IMR-90 (cell line): Measurements from ENCODE around the gene CXCL1. TPM values are rescaled to one million over a fixed set of nuclear protein-coding genes. Genes with fewer than 3 reads are reported as not detected.

ENCODE experiments used
- ATAC-seq: fragments of 200-7000 bp; cut with Tn5 transposase; 2 replicates; pipeline ENCODE4 v1.9.1; 2020; ENCODE audit warnings: low read depth, mild to moderate bottlenecking, moderate library complexity
- BruUV-seq: library from RNA; stranded (reverse); fragments of 400-500 nt; replicated peaks from 2 replicates; lab custom pipeline; 2021; lab: Mats Ljungman, UMichigan
- CTCF ChIA-PET: fragments of 300-600 bp; formaldehyde crosslinking; extraction: SDS; loops from one replicate; lab custom pipeline; 2021; ENCODE audit warnings: antibody characterized with exemption; lab: Yijun Ruan, JAX
- POLR2A ChIA-PET: fragments of 300-600 bp; sonication (Branson Sonifier 250); formaldehyde crosslinking; loops from one replicate; lab custom pipeline; 2022; ENCODE audit warnings: antibody characterized with exemption; ENCODE audit not compliant: unreplicated experiment; lab: Charles Lee
- DNase-seq: peaks from one replicate; pipeline ENCODE4 v3.0.0; 2013
- H2AFZ ChIP-seq: replicated peaks from 2 replicates; pipeline ENCODE3; 2013; ENCODE audit warnings: low read length, mild to moderate bottlenecking; ENCODE audit not compliant: poor library complexity
- H2AK5ac ChIP-seq: 2 replicates; pipeline ENCODE4 v1.6.1; 2013; ENCODE audit warnings: low read depth, low read length, inconsistent platforms
- H2AK9ac ChIP-seq: replicated peaks from 2 replicates; pipeline ENCODE3; 2013; ENCODE audit warnings: mild to moderate bottlenecking, low read depth, low read length, moderate library complexity; ENCODE audit not compliant: poor library complexity
- H2BK120ac ChIP-seq: 2 replicates; pipeline ENCODE4 v1.6.1; 2013; ENCODE audit warnings: low read depth, low read length, inconsistent platforms
- H2BK15ac ChIP-seq: 3 replicates; pipeline ENCODE4 v1.6.1; 2013; ENCODE audit warnings: low read depth, low read length, inconsistent platforms
- H2BK20ac ChIP-seq: 2 replicates; pipeline ENCODE4 v1.6.1; 2013; ENCODE audit warnings: low read depth, mild to moderate bottlenecking, inconsistent platforms, low read length, moderate library complexity
- H2BK5ac ChIP-seq: 2 replicates; pipeline ENCODE4 v1.6.1; 2013; ENCODE audit warnings: mild to moderate bottlenecking, low read depth, low read length, inconsistent platforms; ENCODE audit not compliant: poor library complexity, severe bottlenecking
- H3K14ac ChIP-seq: replicated peaks from 2 replicates; pipeline ENCODE4 v1.6.1; 2013; ENCODE audit warnings: low read depth, low read length, inconsistent platforms
- H3K18ac ChIP-seq: 2 replicates; pipeline ENCODE4 v1.6.1; 2013; ENCODE audit warnings: low read depth, low read length, control low read depth
- H3K23ac ChIP-seq: 2 replicates; pipeline ENCODE4 v1.6.1; 2013; ENCODE audit warnings: low read depth, low read length, inconsistent platforms
- H3K27ac ChIP-seq: 2 replicates; pipeline ENCODE4 v1.5.1; 2013; ENCODE audit warnings: mild to moderate bottlenecking, control low read depth, low read length; ENCODE audit not compliant: insufficient read depth
- H3K27me3 ChIP-seq: 2 replicates; pipeline ENCODE4 v1.6.1; 2013; ENCODE audit warnings: low read length; ENCODE audit not compliant: control insufficient read depth, insufficient read depth
- H3K36me3 ChIP-seq: 2 replicates; pipeline ENCODE4 v1.6.1; 2013; ENCODE audit warnings: low read length, mixed read lengths; ENCODE audit not compliant: control insufficient read depth, insufficient read depth
- H3K4ac ChIP-seq: 2 replicates; pipeline ENCODE4 v1.6.1; 2013; ENCODE audit warnings: low read depth, low read length, inconsistent platforms
- H3K4me1 ChIP-seq: 2 replicates; pipeline ENCODE4 v1.6.1; 2013; ENCODE audit warnings: low read length, mixed read lengths; ENCODE audit not compliant: control insufficient read depth, insufficient read depth
- H3K4me2 ChIP-seq: 2 replicates; pipeline ENCODE4 v1.6.1; 2013; ENCODE audit warnings: low read depth, mild to moderate bottlenecking, control low read depth, low read length, moderate library complexity
- H3K4me3 ChIP-seq: 2 replicates; pipeline ENCODE4 v1.5.1; 2013; ENCODE audit warnings: low read depth, mild to moderate bottlenecking, control low read depth, low read length, moderate library complexity; ENCODE audit not compliant: insufficient read depth
- H3K56ac ChIP-seq: 2 replicates; pipeline ENCODE4 v1.6.1; 2013; ENCODE audit warnings: low read length, inconsistent platforms; ENCODE audit not compliant: insufficient read depth; ENCODE audit errors: extremely low read depth
- H3K79me1 ChIP-seq, 2 experiments: 2 replicates each; pipeline ENCODE4 v1.6.1; 2013; ENCODE audit warnings: low read length in 2 of 2, inconsistent platforms in 1 of 2, low read depth in 1 of 2
- H3K9ac ChIP-seq: 2 replicates; pipeline ENCODE4 v1.6.1; 2013; ENCODE audit warnings: low read depth, low read length, control low read depth
- H3K9me1 ChIP-seq: 2 replicates; pipeline ENCODE4 v1.6.1; 2013; ENCODE audit warnings: low read length, inconsistent platforms; ENCODE audit not compliant: insufficient read depth
- H3K9me3 ChIP-seq: 2 replicates; pipeline ENCODE4 v1.6.1; 2013; ENCODE audit warnings: low read length; ENCODE audit not compliant: control insufficient read depth, insufficient read depth
- H4K20me1 ChIP-seq: 2 replicates; pipeline ENCODE4 v1.6.1; 2013; ENCODE audit warnings: low read length, inconsistent platforms; ENCODE audit not compliant: insufficient read depth
- H4K5ac ChIP-seq: 2 replicates; pipeline ENCODE4 v1.6.1; 2013; ENCODE audit warnings: mild to moderate bottlenecking, low read depth, low read length, control low read depth
- H4K8ac ChIP-seq, 2 experiments: 2 replicates each; pipeline ENCODE4 v1.6.1; 2013; ENCODE audit warnings: low read depth in 2 of 2, low read length in 2 of 2, control low read depth in 1 of 2, inconsistent platforms in 1 of 2
- H4K91ac ChIP-seq: 2 replicates; pipeline ENCODE4 v1.6.1; 2013; ENCODE audit warnings: low read depth, low read length, inconsistent platforms; ENCODE audit not compliant: insufficient read depth
- BHLHE40 ChIP-seq: fragments of 150-350 bp; IDR thresholded peaks from 2 replicates; pipeline ENCODE4 v1.6.1; 2016; ENCODE audit warnings: mild to moderate bottlenecking, low read depth, low read length
- CTCF ChIP-seq: conservative IDR thresholded peaks from 2 replicates; pipeline ENCODE4 v1.5.1; 2012; ENCODE audit warnings: mild to moderate bottlenecking, low read depth, low read length, improper control_type of control experiment
- FOS ChIP-seq: fragments of 150-350 bp; IDR thresholded peaks from 2 replicates; pipeline ENCODE4 v1.6.1; 2016; ENCODE audit warnings: low read depth, low read length
- NFE2L2 ChIP-seq: fragments of 150-350 bp; IDR thresholded peaks from 2 replicates; pipeline ENCODE4 v1.6.1; 2016; ENCODE audit warnings: low read depth, mild to moderate bottlenecking, low read length
- SMC3 ChIP-seq: fragments of 150-350 bp; IDR thresholded peaks from 2 replicates; pipeline ENCODE4 v1.6.1; 2016; ENCODE audit warnings: low read depth, mild to moderate bottlenecking, antibody characterized with exemption, low read length, moderate library complexity
- dilution Hi-C: fragments of 300-500 bp; cut with HindIII; formaldehyde crosslinking; loops from one replicate; pipeline ENCODE4 v1.14.3; 2018; ENCODE audit warnings: low sequenced_read_pairs; ENCODE audit not compliant: unreplicated experiment
- in situ Hi-C: fragments of 300-500 bp; cut with MboI; formaldehyde crosslinking; loops from 3 replicates; pipeline ENCODE4 v1.14.3; 2019; ENCODE audit warnings: low sequenced_read_pairs, inconsistent platforms, mixed read lengths
- intact Hi-C: fragments of 100-400 bp; cut with micrococcal nuclease; formaldehyde crosslinking; loops from 2 replicates; pipeline ENCODE4 v1.10.0; 2022
- polyA plus RNA-seq, 3 experiments: library from polyadenylated mRNA; depleted of rRNA; stranded (reverse); fragments of >200 nt; gene quantifications; 2 replicates each; pipeline ENCODE4 v1.2.3, GENCODE V29; 2012; ENCODE audit warnings: low replicate concordance in 1 of 3
- total RNA-seq: library from RNA; depleted of rRNA; stranded (reverse); fragments of >200 nt; gene quantifications from 2 replicates; pipeline ENCODE4 v1.2.3, GENCODE V29; 2012

Gene CXCL1
- total and polyA plus RNA-seq, 2 of the 4 experiments (the other 2 are of a cell fraction) = 2.0 TPM; not detected in 1

- Histone ChIP-seq H3K23ac (no peak overlapping the region), H3K9me1 (no peaks in the 10 kb centered on the region), H2BK5ac (no peak overlapping the region), H3K4me2 (no peak overlapping the region), H3K56ac (no peak overlapping the region), H2BK120ac (no peak overlapping the region), H2BK15ac (no peak overlapping the region), H3K4me3 (no peak overlapping the region), H3K27ac (no peak overlapping the region), H4K91ac (no peak overlapping the region), H4K20me1 (no peaks in the 10 kb centered on the region), H4K5ac (no peak overlapping the region), H2AK9ac (no peak overlapping the region), H3K9me3 (no peaks in the 10 kb centered on the region), H3K4ac (no peak overlapping the region), H2BK20ac (no peak overlapping the region), H3K14ac (no peak overlapping the region), H4K8ac (no peak overlapping the region), H3K27me3 (peaks cover 8% of the 10 kb centered on the region), H3K4me1 (no peaks in the 10 kb centered on the region), H3K18ac (no peak overlapping the region), H3K9ac (no peak overlapping the region), H2AK5ac (no peak overlapping the region), H2AFZ (no peak overlapping the region), H3K79me1 (no peaks in the 10 kb centered on the region), H3K36me3 (no peaks in the 10 kb centered on the region)
- TF ChIP-seq SMC3 = no peak
- no peak for TF ChIP-seq BHLHE40
- no peak for TF ChIP-seq CTCF
- no peak for TF ChIP-seq NFE2L2
- no peak for TF ChIP-seq FOS
- in situ Hi-C loops = no loop called here
- POLR2A ChIA-PET = no interaction called here
- DNase-seq = no peak
- dilution Hi-C loops = no loop called here
- BruUV-seq = no TSS peak
- ATAC-seq = no peak
- intact Hi-C loops = no loop called here
- CTCF ChIA-PET = no interaction called here
Measured at GRCh38 chr4:73842696-73843095, 26.5 kb upstream of the CXCL1 start.
